VCaP (cell line): ENCODE measurements around the gene GSG1L.

Experiments used
- H3K27ac ChIP-seq: fragments of 450-650 bp; 2 replicates; pipeline ENCODE4 v1.5.1; 2017
- TF ChIP-seq, protein P1 (sequence below): fragments of 450-650 bp; conservative IDR thresholded peaks from 2 replicates; pipeline ENCODE4 v1.5.1; 2017; ENCODE audit warnings: mild to moderate bottlenecking, moderate library complexity

GSG1L gene

DNA sequence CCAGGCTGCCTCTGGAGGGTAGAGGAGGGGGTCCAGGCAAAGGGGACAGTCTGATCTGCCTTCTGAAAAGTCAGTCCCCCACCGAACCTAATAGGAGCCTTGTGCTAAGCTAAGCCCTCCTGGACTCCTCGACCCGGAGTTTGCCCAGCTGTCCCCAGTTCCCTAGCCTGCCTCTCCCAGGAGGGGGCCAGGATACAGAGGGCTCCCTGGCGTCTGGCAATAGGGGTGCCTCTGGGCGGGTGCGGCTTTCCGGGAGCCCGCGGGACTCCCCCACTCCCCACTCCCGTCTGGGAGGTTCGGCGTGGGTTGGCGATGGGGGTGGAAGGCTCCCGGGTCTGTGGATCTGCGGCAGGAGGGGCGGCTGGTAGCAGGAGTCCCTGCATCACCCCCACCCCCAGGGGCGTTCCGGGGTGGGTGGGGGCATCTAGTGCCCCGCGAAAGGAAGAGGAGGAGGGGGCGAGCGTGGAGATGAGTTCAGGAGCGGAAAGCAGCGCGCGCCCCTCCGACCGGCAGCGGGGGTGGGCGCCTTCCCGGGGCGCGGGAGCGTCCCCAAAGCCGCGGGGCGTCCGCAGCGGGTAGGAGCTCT is 1.2 kb downstream of the GSG1L start:
- H3K27ac ChIP-seq: no peak overlapping the region
- TF ChIP-seq, protein P1, sequence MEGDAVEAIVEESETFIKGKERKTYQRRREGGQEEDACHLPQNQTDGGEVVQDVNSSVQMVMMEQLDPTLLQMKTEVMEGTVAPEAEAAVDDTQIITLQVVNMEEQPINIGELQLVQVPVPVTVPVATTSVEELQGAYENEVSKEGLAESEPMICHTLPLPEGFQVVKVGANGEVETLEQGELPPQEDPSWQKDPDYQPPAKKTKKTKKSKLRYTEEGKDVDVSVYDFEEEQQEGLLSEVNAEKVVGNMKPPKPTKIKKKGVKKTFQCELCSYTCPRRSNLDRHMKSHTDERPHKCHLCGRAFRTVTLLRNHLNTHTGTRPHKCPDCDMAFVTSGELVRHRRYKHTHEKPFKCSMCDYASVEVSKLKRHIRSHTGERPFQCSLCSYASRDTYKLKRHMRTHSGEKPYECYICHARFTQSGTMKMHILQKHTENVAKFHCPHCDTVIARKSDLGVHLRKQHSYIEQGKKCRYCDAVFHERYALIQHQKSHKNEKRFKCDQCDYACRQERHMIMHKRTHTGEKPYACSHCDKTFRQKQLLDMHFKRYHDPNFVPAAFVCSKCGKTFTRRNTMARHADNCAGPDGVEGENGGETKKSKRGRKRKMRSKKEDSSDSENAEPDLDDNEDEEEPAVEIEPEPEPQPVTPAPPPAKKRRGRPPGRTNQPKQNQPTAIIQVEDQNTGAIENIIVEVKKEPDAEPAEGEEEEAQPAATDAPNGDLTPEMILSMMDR: no peak

DNA sequence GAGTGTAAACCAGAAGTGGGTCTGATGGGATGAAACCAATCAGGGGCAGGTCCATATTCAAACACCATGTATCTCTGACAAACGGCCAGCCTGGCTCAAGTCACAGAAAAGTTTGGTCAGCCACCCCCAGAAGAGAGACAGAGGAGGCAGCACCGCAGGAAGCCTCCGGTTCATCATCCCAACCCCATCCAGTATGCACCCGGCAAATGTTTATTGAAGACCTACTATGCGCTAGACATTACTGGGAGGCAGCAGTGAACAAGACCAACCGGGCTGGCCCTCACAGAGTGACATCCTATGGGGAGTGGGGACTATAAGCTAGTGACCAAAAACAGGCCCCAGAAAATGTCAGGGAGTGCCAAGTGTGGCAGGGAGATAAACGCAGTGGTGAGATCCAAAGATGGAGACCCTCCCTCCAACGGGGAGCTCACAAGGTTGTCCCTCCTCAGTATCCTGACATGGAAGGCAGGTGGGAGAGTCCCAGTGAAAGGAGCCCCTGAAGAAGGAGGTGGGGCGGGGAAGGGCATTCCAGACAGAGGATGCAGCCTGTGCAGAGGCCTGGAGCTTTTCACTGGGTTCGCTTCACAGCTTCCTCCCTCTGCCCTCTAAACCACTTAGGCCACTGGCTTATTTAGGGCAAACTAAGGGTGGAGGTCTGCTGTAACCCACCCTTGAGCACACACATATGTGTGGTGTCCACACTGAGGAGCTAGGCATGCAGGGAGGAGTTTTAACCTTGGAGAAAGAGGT is 2.0 kb downstream of the GSG1L start:
- TF ChIP-seq, protein P1: no peak
- no peak overlapping the region for H3K27ac ChIP-seq

DNA sequence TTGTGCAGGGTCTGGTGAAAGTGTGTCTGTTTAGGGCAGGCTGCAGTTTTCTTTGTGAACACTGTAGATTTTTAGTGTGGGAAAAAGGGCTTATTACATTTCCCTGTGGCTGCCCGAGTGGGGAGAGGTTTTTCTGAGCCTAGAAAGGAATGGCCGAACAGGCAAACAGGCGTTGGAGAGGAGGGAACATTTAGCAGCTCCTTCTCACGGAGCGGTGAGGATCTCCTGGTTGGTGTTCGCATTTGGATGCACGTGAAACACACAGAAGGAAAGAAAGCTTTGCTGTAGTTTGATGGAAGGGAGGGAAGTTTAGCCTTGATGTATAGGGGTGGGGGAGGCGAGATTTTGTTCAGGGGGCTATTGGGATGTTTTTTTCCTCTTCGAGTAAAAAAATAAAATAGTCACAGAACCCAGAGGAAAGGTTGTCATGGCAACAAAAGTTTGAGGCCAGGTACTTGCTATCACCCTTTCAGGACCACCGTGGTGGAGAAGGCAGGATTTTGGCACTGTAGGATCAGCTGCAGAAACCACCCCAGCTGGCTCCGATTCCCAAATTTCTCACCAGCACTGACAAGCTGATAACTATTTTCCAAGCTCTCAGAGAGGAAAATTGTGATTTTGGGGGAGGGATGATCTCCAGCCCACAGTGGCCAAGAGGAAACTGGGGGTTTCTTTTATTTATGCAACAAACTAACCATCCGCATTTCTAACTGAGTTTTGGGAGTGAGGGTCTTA is 3.5 kb downstream of the GSG1L start:
- TF ChIP-seq, protein P1: no peak
- H3K27ac ChIP-seq: no peak overlapping the region

DNA sequence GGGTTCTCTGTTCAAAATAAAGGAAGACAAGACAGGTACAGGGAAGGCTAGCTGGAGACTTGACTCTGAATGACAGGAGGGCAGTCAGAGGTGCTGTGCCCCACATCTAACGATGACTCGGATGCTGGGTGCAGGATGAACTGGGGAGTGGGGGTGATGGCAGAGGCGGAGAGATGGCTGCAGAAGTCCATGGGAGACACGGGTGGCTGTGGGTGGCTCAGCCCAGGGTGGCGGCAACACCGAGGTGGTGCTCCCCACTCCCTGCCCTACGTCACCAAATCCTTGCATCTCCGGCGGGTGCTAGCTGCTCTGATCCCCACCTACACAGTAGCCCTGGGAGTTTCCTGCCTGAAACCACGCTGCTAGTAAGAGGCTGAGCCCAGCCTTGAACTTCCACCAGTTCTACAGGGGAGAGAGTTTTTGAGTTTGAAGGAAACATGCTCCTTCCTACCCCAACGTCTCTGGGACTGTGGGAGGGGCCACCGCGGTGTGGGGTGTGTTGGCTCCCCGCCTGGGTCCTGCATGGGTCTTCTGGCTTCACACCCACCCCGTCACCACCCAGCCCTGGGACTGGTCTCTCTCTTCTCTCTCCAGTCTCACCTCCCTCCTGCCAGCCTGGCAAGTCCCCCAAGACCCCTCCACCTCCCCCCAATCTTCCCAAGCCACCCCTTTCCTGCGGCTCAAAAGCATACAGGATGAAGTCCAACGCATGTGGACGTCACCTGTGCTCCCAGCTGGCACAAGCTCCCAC is 4.5 kb downstream of the GSG1L start:
- H3K27ac ChIP-seq: no peak overlapping the region
- TF ChIP-seq, protein P1: no peak

DNA sequence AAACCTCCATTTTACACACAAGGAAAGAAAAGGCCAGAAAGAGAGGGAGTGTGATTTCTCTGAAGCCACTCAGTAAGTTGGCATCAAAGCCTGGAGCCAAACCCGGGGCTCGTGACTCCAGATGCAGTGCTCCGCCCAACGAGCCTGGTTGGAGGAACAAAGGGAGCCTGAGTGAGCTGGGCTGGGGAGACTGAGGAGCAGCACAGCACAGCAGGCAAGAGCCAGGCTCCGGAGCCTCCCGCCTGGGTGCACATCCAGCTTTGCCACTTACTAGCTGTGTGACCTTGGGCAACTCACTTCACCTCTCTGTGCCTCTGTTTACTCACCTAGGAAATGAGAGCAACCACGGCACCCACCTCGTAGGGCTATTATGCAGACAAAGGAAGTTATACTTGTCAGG is 5.6 kb downstream of the GSG1L start:
- TF ChIP-seq, protein P1: no peak
- H3K27ac ChIP-seq: no peak overlapping the region

DNA sequence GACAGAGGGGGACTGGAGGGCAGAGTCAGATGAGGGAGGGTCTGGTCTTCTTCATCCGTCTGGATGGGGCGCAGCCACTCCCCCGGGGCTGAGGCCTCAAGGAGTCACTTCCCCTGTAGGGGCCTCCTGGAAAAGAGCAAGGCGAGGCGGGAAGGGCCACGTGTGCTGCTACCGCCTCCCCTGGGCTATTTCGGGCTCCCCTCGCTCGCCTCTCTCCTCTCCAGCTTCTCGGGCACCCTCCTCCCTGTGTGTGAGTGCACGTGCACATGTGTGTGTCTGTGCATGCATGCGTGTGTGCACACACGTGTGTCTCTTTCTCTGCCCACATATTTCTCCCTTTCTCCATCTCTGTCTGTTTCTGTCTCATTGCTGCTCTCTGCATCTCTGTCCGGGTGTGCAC is 10.1 kb downstream of the GSG1L start:
- no peak overlapping the region for H3K27ac ChIP-seq
- TF ChIP-seq, protein P1: no peak
